Adipose tissue (tissue), 3 donors: ENCODE measurements around the gene BMERB1. TPM values are rescaled to one million over a fixed set of nuclear protein-coding genes. Genes with fewer than 3 reads are reported as not detected.

Experiments used
- H3K27ac ChIP-seq: one replicate; pipeline ENCODE4 v1.5.1; 2013; ENCODE audit warnings: low read depth, low read length
- WGBS, 3 donors: extraction: QIAGEN DNeasy Blood & Tissue Kit; methylation state at CpG; one replicate each; pipeline ENCODE4 v1.1.7; 2013; 5-methylcytosine and 5-hydroxymethylcytosine counted together
- polyA plus RNA-seq, 3 donors: library from polyadenylated mRNA; stranded (reverse); fragments of 200-250 nt; gene quantifications; one replicate each; pipeline ENCODE4 v1.2.3, GENCODE V29; 2013
- donor health status: healthy with polysubstance abuse.
- donor health status: Bipolar disorder and iron deficiency.
- donor health status: healthy.

BMERB1 gene
- polyA plus RNA-seq, 3 donors, result 18.8 to 45.9 (median 34.3) TPM

DNA sequence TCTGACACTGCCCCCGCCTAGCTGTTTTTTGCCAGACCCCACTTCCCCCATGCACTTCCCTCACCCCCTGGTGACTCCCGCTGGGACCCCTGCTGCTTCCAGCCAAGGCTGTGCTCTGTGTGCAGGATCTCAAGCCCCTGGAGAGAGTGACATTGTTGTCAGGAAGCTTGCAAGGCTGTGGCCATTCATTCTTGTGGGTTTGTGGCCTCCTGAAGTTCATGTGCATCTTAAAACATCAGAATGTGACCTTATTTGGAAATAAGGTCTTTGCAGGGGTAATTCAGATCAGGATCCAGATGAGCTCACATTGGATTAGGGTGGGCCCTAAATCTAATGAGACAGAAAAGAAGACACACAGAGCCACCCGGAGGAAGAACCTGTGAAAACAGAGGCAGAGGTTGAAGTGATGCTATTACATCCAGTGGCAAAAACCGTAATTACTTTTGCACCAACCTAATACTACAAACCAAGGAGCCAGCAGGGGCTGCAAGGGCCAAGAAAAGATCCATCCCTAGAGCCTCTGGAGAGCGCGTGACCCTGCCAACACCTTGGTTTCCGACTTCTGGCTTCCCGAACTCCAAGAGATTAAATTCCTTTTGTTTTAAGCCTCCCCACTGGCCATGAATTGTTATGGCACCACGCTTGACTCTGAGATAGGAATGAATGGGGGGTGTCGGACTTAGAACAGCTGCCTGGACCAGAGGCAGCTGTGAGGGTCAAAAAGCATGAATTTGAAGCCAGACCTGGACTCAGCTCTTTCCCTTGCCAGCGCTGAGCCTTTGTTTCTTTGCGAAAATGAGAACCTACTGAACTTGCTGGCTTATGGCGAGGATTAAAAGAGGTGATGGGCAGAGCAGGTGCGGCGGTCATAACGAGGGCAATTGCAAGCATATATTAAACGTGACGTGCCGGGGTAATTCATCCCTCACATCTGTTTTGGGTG, 75.5 kb downstream of the BMERB1 start:
- WGBS, 3 donors, result 76 to 85% (median 83%) methylated on average over 19 of the region's 19 CpGs
- H3K27ac ChIP-seq, result no peak overlapping the region

DNA sequence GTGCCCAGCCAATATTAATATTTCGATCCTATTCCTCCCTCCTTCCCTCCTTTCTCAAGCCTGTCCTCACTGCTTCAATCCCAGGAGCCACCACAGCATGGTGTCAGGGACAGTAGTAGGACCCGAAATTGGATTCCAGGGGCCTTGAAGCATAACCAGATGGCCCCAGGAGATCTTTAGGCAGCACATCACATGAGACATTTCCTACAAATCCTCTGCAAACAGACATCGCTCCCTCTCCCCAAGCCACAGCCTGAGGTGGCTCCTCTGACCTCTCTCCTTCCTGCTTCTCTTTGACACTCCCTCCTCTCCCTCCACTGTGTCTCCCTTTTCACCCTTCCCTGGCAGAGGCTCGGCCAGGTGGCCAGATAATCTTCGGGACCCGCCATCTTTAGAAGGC, 76.6 kb downstream of the BMERB1 start:
- 84 to 89% (median 87%) methylated on average over 6 of the region's 6 CpGs for WGBS, 3 donors
- H3K27ac ChIP-seq, result no peak overlapping the region

DNA sequence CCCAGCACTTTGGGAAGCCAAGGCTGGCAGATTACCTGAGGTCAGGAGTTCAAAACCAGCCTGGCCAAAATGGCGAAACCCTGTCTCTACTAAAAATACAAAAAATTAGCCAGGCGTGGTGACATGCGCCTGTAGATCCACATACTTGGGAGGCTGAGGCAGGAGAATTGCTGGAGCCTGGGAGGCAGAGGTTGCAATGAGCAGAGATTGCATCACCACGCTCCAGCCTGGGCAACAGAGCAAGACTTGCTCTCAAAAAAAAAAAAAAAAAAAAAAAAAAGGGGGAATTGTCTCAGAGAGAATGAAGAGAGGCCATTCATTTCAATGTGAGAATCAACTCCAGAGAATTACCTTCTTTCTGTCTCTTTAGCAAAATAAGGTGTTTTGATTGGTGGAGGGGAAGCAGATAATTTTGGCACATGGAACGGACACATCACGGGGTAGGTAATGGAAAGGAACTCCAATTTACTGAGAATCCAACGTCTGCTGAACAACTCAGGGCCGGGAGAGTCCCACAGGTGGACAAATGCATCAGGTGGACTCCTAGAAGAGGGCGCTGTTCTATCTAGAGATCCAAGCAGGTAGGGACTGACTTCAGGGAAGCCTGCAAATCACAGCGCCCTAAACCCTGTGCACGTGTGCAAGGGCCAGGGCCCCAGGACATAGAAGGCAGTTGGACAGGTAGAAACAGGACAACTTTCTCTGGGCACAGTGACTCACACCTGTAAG, 77.5 kb downstream of the BMERB1 start:
- WGBS, 3 donors, result 95 to 97% (median 97%) methylated on average over 11 of the region's 11 CpGs
- no peak overlapping the region for H3K27ac ChIP-seq

DNA sequence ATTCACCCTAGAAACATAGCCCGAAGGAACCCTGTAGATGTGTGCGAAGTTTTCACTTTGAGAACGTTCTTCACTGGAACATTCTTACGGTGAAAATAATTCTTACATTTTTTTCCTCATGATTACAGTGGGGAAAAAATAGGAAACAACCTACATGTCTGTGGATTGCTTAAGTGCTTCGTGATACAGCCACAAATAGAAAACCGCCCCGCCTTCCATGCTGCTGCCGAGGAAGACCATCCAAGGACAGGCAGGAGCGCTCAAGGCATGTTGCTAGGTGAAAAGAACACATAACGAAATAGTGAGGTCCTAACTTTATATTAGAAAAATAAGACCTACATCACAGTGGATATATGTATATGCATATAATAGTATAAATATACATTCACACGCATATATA, 78.8 kb downstream of the BMERB1 start:
- 94 to 96% (median 95%) methylated on average over 11 of the region's 11 CpGs for WGBS, 3 donors

DNA sequence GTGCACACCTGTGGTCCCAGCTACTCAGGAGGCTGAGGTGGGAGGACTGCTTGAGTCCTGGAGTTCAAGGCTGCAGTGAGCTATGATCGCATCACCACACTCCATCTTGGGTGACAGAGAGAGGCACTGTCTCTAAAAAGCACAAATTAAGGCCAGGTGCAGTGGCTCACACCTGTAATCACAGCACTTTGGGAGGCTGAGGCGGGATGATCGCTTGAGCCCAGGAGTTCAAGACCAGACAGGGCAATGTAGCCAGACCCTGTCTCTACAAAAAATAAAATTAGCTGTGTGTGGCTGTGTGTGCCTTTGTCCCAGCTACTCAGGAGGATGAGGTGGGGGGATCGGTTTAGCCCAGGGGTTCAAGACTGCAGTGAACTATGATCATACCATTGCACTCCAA, 81.6 kb downstream of the BMERB1 start:
- no peak overlapping the region for H3K27ac ChIP-seq
- WGBS, 3 donors, result 86 to 99% (median 99%) methylated on average over 4 of the region's 4 CpGs

More for the DNA sequence above, 78.8 kb downstream of the BMERB1 start:
- H3K27ac ChIP-seq, result no peak overlapping the region

DNA sequence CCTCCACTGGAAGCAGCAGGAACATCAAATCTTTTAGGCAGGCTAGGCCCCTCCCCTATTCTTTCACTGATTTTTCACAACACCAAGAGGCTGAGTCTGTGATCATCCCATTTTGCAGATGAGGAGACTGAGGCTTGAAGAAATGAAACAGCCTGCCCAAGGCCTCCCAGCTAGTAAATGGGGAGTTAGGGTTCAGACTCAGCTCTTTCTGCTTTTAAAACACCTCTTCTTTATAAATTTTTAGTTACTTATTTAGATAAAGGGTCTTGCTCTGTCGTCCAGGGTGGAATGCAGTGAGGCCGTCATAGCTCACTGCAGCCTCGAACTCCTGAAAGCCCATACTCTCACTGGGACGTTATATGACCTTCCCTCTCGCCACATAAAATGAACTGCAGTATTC, 82.2 kb downstream of the BMERB1 start:
- WGBS, 3 donors, result 93 to 94% (median 93%) methylated on average over 5 of the region's 5 CpGs
- no peak overlapping the region for H3K27ac ChIP-seq

DNA sequence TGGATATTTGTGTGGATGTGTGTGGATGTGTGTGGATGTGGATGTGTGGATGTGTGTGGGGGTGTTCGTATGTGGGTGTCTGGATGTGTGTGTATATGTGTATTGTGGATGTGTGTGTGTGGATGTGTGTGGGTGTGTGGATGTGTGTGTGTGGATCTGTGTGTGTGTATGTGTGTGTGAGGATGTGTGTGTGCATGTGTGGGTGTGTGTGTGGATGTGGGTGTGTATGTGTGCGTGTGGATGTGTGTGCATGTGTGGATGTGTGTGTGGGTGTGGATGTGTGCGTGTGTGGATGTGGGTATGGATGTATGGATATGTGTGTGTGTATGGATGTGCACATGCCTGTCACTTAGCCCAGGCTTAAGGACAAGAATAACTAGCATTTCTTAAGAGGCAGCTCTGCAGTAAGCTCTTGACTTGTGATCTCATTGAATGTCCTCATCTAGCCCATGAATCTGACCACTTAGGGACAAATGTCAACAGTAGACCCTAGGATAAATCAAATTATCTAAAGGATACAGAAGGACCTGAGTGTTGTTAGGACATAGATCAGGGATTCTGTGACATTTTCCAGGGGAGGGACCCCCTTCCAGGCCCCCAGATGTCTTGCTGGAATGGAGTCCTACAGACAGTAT, 83.5 kb downstream of the BMERB1 start:
- 78 to 93% (median 90%) methylated on average over 3 of the region's 3 CpGs for WGBS, 3 donors
- H3K27ac ChIP-seq, result no peak overlapping the region

DNA sequence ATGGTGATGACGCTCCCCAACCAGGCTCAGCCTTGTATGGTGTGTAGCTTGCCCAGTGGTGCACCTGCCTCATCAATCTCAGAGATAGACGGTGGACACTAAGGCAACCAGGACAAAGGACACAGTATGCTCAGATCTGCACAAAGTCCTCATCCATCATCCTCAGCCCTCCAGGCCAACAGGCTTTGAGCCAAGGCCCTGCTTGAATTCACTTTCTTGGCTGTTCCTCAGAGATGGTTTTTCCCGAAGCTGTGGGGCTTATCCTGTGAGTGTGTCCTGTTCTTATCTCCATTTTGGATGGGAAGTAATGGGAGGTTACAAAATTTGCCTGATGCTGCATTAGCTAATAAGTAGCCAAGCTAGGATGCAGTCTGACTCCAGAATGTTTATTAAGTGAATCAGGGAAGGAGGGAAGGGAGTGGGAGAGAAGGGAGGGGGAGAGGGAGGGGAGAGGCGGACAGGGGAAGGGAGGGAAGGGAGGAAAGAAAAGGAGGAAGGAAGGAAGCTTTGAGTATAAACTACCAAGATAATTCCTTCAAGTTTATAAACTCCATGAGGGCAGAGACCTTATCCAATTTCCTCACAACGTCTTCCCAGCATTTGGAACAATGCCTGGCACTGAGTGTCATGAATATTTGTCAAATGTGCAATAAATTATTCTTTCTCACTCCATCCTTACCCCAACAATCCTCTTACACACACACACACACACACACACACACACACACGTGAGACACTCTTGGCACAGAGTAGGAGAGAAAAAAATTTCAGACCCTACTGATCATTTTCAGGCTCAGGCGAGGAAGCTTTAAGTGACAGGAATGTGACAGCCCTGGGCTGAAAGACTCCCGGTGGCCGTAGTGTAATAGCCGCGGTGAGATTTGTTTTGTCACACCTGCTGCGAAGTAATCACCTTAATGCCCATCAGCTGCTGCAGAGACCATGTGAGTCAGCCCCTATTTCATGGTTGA, 84.3 kb downstream of the BMERB1 start:
- WGBS, 3 donors, result 53 to 58% (median 56%) methylated on average over 12 of the region's 12 CpGs
- no peak overlapping the region for H3K27ac ChIP-seq

DNA sequence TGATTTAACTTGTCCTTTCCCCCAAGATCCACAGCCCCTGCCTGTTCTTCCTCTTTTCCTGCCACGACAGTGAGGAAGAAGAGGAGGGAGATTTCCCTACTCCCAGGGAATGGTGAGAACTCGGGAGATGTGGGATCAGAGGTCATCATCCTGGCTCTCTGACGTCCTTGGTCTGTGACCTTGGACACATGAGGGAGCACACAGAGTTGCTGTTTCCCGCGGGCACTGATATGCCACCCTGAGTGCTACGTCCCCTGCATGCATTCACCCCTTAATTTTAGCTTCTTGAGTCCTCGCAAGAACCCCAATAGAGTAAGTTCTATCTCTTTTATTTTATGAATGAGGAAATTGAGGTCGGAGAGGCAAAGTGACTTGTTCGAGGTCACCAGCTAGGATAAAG, 85.4 kb downstream of the BMERB1 start:
- H3K27ac ChIP-seq, result no peak overlapping the region
- 72 to 86% (median 79%) methylated on average over 8 to 9 of the region's 9 CpGs for WGBS, 3 donors

DNA sequence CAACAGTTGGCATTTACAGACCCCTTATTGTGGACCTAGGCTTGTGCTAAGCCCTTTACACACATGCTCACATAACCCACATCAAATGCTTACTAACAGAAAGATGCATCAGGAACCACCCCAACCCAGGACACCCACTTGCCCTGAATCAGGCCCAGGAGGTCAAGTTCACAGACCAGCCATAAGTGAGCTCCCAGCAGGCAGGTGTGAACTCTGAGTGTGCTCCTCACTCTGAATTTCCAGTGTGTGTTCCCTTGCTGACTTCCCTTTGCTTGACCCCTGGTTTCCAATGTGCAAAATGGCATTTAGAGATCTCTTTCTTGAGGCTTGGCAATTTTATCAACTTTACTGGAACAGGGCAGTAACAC, 87.0 kb downstream of the BMERB1 start:
- H3K27ac ChIP-seq, result no peak overlapping the region

DNA sequence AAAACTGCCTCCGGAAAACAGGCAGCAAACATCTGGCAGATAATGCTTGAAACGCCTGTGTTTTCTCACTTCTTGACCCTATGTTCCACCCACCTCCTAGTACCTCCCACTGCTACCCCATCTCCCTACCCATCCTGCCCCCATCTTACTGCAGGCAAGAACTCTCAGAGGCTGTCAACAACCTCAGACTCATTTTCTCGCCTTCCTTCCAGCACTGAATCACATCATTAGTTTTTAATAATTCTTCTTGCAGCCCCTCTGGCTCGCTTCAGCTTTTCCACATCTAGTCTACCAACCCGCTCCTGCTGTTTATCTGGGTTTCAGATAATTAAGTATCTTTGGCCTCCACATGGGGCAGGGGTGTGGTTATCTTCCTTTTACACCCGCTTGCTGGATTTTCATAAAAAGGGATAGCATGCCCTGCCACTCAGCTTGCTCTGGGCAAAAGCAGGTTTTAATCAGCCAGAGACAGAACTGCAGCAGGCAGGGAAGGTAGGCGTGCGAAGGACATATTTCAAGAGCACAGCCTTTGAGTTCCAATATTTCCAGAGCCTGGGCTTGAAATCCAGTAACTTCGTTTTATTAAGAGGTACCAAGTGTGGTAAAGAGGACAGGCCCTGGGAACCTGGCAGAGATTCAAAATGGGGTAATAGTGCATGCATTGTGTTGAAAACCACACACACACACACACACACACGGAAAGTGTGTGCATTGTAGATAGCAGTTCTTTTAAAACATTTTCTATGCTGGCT, 87.5 kb downstream of the BMERB1 start:
- 55 to 71% (median 61%) methylated on average over 10 of the region's 10 CpGs for WGBS, 3 donors

DNA sequence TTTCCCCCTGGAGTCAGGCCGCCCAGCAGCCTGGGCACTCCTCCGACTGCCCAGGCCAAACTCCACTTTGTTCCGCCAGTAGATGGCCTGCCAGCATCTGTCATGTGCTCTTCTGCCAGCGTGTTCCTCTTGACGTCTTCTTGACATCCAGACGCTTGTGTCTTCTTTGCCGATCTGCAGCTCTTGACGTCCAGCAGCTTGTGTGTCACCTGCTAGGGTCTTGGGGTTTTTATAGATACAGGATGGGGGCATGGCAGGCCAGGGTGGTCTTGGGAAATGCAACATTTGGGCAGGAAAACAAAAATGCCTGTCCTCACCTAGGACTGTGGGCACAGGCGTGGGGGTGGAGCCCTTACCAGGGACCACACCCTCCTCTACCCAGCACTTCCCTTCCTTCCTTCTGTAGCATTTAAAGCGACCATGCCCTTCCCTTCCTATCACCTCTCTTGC, 88.7 kb downstream of the BMERB1 start:
- no peak overlapping the region for H3K27ac ChIP-seq

More for the DNA sequence above, 87.5 kb downstream of the BMERB1 start:
- H3K27ac ChIP-seq, result no peak overlapping the region

DNA sequence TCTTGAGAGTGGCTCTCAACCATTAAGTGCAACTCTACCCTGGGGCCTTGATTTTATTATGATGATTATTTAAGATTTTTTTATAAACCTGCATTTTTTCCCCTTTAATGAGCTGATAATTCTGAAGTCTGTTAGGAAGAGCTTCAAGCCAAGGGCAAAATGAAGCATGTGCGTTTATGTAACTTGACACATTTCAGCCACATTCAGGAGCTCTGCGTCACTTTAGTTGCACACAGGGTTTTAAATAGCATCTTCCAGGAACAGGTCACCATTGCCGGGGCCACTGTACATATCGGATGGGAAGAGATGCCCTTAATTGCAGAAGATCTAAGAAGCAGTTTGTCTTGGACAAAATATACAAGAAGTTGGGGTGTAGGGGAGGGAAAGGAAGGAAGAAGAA, 89.6 kb downstream of the BMERB1 start:
- WGBS, 3 donors, result 90 to 95% (median 94%) methylated on average over 4 of the region's 4 CpGs
- no peak overlapping the region for H3K27ac ChIP-seq

More for the DNA sequence above, 88.7 kb downstream of the BMERB1 start:
- WGBS, 3 donors, result 74 to 93% (median 81%) methylated on average over 10 of the region's 10 CpGs

DNA sequence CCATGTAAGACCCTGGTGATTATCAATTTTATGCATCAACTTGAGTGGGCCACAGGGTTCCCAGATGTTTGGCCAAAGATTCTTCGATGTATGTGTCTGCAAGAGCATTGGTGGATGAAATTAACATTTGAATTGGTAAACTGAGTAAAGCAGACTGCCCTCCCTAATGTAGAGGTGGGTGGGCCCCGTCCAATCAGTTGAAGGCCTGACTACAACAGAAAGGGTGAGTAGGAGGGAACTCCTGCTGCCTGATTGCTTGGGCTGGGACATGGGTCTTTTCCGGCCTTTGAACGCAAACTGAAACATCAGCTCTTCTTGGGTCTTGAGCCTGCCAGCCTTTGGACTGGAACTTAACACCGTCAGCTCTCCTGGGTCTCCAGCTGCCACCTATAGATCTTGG, 90.6 kb downstream of the BMERB1 start:
- 91 to 98% (median 96%) methylated on average over 5 of the region's 5 CpGs for WGBS, 3 donors
- no peak overlapping the region for H3K27ac ChIP-seq

DNA sequence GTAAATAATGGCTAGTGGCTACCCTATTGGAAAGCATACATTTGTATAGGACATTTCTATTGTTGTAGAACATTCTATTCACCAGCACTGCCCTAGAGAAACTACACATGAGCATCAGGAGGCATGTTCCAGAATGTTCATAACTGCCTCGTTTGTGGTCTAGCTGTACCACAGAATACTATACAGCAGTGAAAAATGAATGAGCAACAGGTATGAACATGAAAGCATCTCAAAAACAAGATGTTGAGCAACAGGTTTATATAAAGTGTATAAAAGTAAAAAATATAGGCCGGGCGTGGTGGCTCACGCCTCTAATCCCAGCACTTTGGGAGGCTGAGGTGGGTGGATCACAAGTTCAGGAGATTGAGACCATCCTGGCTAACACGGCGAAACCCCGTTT, 91.7 kb downstream of the BMERB1 start:
- WGBS, 3 donors, result 97 to 98% (median 97%) methylated on average over 7 of the region's 7 CpGs
- no peak overlapping the region for H3K27ac ChIP-seq

DNA sequence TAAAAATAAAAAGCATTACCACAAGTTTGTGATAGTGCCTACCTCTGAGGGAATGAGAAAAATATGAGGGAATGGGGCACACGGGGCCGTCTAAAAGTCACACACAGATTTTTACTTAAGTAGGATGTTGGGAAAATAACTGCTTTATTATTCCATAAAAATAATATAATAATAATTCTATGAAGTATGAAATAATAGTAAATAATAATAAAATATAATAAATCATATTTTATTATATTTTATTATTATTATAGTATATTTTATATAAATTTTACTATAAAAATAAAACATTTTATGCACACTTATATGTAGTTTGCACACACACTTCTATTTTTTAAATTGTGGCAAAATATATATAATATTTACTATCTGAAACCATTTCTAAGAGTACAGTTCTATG, 92.3 kb downstream of the BMERB1 start:
- WGBS, 3 donors, result 95 to 99% (median 98%) methylated on average over 2 of the region's 2 CpGs
- H3K27ac ChIP-seq, result no peak overlapping the region

DNA sequence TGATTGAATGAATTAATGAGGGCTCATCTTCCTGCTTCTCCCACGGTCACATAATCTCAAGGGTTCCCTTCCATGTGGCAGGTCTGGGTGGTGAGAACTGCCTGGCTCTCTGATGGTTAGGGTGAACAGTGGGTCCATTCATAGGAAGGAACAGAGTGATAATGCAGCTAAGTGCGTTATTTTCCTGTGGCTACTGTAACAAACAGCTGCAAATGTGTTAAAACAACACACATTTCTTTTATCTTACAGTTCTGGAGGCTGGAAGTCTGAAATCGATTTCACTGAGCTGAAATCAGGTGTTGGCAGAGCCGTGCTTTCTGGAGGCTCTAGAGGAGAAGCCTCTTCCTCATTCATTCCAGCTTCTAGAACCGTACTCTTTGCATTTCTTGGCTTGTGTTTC, 95.3 kb downstream of the BMERB1 start:
- WGBS, 3 donors, result 72 to 89% (median 85%) methylated on average over 5 of the region's 5 CpGs
- H3K27ac ChIP-seq, result no peak overlapping the region
